GM20431 (cell line): ENCODE measurements around the gene SLC4A2.

ENCODE experiments used
- in situ Hi-C: fragments of 300-500 bp; cut with MseI, MboI; formaldehyde crosslinking; loops from one replicate; pipeline ENCODE4 v1.15.0; 2020; ENCODE audit warnings: low sequenced_read_pairs; ENCODE audit not compliant: unreplicated experiment

Gene SLC4A2

DNA sequence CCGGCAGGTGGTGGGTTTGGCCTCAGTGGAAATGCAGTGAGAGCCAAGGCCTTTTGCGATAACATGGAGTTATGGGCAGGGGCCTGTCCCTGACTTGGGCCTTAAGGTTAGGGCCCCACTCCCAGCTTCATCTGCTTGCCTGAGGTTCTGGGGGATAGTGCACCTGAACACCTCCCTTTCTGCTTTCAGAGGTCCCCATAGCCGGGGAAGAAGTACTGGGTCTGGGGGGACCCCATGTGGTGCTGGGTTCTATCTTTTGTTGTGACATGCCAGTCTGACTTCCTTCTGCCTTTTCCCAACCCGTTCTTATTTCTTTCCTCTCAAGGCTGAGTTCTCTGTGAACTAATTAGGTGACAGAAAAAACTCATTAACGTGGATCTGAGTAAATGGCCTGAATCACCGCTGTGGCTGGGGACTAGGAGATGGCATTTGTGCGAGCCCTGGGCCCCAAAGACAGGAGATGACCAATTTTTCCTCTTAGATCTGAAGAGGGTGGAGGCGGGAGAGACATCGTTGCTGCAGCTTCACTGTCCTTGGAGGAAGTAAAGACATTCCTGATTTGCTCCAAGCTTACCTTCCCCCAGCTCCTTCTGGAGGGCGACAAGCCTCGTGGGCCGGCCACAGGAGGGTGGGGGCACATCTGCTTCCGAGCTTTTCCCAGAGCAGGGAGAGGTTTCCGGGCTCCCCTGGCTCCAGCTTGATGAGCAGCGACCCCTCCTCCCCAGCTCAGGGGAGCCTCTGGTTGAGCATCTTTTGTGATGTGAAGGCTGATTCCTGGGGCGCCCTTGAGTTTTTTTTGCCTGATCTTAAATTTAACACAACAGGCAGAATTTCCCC lies 28.8 kb downstream of the SLC4A2 start:
- in situ Hi-C loops, result no loop called here

DNA sequence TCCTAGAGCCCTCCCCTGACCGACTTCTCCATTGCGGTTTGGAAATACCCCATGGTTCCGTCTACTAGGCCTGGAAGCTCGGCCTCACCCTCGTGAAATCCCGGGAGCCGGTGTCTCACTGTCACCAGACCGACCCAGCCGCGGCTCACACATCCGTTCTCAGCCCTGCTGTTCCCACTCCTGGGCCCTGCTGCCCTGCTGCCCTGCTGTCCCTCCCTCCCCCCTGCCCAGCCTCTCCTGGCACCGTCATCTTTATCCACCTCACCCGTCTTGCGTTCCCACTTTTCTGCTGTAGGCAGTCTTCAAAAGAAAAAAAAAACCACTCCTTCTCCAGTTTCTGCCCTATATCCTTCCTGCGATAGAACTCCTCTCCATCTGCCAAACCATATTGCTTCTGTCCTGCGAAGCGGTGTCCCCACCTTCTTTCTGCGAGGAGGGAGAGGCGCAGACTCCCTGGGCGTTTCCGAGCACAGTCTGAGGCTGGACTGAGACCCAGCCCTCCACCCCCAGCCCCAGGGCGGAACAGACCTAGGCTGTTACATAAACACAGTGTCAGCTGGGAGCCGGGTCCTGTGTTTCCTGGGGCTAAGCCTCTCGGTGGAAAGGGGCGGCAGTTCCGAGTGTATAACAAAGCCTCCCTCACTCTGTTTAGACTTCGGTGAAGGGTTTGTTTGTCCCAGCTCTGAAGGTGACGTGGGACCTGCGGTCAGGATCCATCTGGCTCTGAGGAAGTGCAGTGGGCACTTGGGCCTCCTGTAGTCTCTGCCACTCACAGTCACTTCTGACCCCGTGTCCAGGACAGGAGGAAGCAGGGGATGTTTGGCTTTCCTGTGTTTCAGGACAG lies 29.7 kb downstream of the SLC4A2 start:
- in situ Hi-C loops, result no loop called here

DNA sequence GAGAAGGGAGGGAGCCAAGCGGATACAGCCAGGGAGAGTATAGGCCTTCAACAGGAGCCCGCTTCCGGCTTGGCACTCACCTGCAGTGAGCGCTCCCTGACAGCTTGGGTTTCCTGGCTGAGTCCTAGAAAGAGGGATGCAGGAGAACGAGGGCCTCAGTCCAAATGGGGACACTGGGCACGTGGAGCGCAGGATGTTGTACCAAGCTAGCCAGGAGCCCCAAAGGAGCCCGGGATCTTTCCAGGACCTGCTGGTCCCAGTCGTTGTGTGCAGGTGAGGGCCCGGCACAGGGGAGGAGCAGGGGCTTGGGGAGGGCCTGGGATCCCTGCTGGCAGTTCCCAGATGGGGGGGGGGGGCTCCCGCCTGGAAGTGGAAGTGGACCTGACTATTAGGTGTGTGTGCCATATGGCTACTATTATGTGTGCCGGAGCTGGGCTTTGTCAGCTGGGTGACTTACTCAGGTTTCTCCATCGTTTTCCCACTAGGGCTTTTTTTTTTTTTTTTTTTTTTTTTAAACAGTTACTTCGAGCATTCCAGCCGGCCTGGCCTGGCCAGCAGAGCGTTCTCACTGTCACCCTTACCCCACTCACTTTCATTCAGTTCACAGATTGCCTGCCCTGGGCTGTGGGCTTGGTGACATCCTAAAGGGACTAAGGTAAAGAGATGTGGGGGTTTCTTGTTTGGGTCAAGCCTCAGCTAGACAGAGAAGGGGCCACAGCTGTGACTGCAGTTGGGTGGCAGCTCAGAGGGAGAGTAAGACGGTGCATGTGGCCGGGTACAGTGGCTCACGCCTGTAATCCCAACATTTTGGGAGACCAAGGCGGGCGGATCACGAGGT lies 30.7 kb downstream of the SLC4A2 start:
- in situ Hi-C loops, result no loop called here

DNA sequence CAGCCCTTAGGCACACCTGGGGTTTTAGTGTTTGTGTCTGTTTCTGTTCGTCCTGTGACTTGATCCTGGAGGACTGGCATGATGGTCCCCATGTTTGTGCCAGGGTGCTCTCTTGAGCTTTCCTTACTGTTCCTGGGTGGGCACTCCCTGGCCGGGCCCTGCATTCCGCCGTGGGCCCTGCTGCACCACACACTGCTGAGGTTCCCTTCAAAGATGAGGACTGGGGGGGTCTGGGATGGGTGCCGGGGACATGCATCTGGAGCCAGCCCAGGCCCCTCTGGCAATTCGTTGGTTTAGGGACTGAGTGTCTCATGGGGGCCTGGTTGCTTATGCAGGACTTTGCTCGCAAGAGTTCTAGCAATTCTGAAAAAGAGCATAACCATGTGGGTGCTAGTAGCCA lies 31.6 kb downstream of the SLC4A2 start:
- in situ Hi-C loops, result no loop called here

DNA sequence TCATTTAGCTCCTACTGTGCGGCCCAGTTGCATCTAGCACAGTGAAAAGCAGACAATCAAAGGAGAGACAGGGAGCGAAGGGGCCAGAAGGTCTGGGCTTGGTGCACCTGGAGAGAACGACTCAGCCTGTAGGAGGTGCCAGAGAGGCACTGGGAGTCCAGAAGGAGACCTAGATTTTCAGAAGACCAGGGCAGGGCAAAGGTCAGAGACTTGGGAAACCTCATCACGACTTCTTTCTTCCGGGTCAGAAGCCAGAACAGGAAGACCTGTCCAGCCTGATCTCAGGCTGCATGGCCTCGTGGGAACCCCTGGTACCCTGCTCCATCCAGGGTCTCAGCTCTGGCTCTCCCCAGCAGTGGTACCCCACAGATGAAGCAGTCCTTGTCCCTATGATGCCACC lies 32.0 kb downstream of the SLC4A2 start:
- in situ Hi-C loops, result no loop called here

DNA sequence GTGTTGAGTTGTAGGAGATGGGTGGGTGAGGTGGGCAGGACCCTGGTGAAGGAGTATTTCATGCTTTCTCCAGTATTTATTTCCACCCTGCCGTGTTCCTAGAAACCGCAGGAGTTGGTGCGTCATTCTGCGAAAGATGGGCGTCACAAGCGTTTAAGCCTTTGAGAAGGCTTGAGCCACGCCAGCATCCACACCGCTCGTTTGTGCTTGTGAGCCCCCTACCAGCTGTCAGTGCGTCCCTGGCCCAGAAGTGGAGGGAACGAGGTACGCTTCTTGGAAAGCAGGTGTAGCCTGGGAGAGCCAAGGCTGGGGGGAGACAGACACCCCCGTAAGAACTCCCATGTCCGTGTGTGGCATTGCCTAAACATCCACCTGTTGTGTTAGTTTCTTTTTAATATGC lies 32.6 kb downstream of the SLC4A2 start:
- in situ Hi-C loops, result no loop called here

DNA sequence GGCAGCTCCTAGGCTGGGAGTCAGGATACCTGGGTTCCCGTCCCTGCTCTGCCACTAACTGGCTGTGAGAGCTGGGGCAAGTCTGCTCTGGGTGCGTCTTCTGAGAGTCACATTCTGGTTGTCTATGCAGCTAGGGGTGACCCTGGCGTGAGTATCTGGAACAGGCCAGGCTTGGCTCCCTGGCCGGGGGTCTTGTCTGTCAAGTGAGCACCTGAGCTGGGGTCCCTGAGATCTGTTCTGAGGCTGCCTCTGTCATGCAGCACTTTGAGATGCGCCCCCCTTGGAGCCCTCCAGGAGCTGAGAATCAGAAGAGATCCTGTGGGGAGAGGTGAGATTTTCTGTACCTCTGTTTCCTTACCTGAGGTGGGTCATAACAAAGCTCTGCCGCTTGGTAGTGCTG lies 34.4 kb downstream of the SLC4A2 start:
- in situ Hi-C loops, result no loop called here

DNA sequence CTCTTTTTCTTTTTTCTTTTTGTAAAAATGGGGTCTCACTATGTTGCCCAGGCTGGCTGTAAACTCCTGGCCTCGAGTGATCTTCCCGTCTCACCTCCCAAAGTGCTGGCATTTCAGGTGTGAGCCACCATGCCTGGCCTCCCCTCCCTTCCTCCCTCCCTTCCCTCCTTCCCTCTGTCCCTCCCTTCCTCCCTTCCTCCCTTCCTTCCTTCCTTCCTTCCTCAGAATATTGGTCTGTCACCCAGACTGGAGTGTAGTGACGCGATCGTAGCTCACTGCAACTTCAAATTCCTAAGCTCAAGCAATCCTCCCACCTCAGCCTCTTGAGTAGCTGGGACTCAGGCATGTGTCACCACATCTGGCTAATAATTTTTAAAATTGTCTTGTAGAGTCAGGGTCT lies 35.3 kb downstream of the SLC4A2 start:
- in situ Hi-C loops, result no loop called here

DNA sequence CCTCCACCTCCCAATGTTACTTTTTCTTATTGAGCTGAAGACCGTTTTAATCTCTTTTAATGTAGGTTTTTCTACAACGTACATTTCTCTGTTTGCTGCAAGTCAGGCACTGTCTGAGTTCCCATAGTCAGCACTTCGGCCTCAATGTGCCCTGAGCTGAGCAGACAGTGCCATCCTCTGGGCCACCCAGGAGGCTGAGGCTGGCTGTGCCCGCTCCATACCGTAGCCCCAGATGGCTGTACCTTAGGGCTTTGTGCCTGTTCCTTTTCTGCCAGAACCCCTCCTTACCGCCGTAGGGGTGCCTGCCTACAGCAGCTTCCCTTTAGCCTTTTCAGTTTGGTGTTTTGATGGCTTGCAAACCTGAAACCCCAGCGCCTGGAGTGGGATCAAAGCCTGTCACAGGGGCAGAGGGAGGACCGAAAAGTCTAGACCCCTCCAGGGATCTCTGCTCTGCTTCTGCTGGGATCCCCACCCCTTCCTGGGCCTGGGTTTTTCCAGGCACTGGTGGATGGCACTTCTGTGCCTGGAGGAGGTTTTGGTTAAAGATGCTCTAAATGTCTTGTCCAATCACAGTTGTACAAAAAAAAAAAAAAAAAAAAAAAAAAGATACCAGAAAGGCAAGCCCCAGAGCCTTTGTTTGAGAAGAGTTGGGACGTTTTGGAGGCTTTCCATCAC lies 35.9 kb downstream of the SLC4A2 start:
- in situ Hi-C loops, result no loop called here

DNA sequence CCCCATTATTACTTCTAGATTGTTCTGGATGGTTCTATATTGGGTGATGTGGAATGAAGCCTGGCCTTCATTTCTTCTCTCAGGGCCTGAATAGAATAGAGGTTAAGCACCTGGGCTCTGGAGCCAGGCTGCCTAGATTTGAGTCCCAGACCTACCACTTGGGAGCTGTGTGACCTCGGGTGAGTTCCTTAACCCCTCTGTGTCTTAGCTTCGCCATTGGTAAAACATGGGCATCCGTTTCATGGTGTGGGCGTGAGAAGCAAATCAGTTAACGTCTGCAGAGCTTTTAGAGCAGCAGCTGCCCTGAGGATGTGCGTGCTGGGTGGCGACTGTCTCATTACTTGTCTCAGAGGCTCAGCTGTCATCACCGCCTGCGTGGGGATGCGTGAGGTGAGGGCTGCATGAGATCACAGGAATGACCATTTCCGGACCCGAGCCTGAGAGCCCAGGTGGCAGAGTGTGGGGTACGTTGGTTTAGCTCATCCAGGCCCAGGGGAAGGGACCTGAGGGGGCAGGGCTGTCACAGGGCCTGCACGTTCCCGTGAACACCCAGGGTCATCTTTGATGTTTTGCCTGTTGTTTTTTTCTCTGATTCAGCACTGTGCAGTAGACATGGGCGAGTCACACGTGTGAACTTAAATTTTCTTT lies 36.6 kb downstream of the SLC4A2 start:
- in situ Hi-C loops, result no loop called here

DNA sequence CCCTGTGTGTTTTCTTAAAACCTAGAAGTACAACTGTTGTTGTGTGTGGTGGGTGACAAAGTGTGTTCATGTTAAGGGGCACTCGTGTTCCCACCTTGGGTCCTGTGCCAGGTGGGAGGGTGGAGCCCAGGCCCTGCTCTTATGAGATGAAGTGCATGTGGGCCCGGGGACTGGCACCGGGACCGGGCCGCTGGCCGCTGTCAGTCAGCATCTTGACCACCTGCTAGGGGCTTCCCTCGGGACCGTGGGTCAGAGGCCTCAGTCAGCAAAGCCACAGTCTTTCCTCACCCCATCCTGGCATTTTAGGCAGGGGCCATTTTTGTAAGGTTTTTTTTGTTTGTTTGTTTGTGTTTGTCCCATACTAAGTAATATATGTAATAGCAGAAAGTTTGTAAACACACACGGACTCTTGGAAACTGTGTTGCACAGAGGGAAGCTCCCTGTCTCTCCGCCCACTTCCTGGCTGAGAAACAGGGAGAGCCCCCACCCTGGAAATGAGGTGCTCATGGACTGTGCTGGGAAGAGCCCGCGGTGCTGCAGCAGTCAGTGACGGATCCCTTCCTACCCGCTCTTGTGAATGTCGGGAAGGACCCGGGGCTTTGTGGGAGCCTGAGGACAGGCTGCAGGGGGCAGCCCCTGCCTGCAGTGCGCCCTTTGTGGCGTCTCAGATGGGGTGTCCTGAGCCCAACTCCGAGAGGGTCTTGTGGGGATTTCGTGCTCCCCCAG lies 40.3 kb downstream of the SLC4A2 start:
- in situ Hi-C loops, result no loop called here

DNA sequence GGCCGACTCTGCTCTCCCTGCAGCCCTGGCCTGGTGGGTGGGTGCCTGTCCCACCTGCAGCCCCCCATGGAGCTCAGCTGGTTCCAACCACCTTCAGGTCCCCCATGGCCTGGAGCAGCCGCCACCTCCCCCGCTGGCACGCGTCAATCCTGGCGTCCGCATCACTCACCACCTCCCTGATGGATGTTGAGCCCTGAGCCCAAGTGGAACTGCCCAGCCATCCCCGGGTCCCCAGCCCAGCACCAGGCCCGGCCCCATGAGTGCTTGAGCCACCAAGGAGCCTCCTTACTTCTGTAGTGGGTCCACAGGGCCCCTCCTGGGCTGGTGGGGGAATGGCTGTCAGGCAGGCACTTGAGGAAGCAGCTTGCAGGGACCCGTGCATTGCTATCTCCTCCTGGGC lies 41.5 kb downstream of the SLC4A2 start:
- in situ Hi-C loops, result no loop called here

DNA sequence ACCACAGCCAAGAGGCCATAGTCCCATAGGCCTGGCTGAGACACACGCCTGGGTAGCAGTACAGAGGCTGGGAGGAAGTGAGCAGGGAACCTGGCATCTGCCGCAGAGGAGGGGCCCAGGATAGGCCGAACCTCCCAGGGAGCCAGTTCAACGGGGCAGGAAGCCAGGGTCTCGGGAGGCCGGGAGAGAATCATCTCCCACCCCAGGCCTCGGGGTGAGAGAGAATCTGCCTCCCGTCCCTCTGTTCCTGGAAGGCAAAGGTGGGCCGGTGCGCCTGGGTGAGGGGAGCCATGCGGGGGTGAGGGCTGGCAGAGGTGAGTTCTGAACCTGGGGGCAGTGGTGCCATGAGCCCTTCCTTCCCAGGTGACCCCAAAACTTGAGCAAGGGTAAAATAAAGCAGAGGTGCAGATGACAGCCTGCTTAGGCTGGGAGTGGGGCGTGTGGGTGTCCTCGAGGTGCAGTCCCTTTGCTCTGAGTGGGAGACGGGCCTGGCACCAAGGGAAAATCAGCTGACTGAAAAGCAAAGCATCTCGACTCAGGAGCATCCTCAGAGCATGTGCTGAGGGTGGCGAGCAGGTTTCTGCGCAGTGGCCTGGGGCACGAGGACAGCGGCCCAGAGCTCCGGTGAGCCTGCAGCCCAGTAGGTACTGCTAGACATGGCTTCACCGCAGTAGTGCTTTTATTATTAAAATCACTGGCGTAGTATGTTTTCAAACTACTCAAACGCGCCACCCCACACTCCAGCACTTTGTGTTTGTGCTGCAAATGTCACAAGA lies 42.4 kb downstream of the SLC4A2 start:
- in situ Hi-C loops, result no loop called here

DNA sequence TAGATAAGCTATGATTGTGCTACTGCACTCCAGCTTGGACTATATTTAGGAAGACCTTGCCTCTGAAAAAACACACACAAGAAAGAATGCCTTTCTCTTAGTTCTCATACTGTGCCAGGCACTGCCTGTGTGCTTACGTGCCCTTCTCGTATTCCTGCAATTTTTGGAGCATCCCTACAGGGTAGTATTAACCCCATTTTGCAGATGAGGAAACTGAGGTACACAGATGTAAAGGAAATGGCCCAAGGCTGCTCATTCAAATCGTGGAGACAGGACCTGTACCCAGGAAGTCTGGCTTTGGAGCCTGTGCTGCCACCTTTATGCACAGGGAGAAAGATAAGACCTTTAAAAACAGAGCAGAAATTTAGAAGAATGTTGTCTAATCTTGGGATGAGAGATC lies 43.6 kb downstream of the SLC4A2 start:
- in situ Hi-C loops, result no loop called here

DNA sequence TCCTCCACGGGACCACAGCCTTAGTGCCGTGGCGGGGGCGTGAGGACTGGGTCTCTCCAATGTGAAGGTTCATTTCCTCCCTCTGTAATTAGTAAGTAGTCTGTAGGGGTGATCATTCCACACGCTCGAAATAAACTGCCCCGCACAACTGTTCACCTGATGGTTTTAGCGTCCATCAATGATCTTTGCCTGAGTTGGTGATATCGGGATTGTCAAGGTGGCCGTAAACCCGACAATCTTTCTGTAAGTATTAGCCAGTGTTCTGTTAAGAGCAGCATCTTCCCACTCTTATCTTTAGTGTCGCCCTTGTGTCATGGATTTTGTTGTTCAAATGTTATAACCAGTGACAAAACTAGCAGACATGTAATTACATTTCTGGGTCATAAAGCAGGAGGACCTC lies 44.6 kb downstream of the SLC4A2 start:
- in situ Hi-C loops, result no loop called here

DNA sequence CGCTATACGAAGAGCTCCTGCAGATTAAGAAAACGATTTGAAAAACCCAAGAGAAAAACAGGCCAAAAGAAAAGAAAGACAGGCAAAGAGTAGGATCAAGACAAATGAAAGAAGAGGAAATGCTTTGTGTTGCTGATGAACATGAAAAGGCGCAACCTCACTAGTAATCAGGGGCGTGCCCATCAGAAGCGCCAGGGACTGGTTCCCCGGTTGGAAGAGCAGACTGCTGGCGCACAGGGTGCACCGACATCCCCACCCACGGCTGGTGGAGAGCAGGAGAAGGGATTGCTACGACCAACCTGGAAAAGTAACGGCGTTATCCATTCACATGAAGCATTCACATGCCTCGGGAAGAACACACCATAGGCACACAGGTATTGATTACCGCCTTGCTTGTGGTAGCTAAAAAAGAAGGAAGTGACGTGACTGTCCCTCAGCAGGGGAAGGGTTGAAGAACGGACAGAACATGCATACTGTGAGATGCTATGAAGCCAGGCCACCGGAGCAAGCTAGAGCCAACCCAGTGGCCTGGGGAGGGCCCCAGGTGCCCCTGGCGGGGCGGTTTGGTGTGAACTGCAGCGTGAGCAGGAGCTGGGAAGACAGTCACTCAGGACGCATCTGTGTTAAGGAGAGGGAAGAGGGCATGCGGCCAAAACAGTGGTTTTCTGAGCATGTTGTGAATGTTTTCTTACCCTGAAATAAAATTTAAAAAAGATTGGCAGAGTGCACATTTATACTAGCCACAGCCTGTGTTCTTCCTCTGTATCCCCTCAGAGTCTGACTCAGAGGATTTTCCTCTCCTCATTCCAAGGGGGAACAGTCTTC lies 45.2 kb downstream of the SLC4A2 start:
- in situ Hi-C loops, result no loop called here

DNA sequence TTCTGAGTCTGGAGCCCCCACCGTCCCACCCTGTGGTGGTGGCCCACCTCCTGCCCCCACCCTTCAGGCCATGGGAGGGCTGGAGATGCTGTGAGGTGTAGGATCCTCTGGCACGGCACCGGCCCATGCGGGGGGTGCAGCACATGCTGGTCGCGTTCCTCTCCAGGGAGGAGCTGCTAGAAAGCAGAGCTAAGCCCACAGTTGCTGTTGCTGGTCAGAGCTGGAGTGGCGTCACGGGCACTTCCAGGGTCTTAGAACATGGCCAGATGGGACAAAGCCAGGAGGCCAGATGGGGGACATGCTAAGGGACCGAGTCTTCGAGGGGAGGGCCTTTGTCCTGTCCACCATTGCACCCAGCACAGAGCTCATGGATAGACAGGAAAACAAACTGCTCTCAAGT lies 48.5 kb downstream of the SLC4A2 start:
- in situ Hi-C loops, result no loop called here
